OCI-LY3 (cell line): ENCODE results near the gene TXNDC17.

Source experiments
- H2AFZ ChIP-seq: fragments of 200-600, 300-600 bp; shearing (Covaris generic); 2 replicates; pipeline ENCODE4 v1.6.0; 2014; ENCODE audit warnings: antibody characterized with exemption, low read depth, low read length
- H3K27ac ChIP-seq: fragments of 200-600, 300-600 bp; sonication (generic); 2 replicates; pipeline ENCODE4 v1.5.1; 2014; ENCODE audit warnings: mild to moderate bottlenecking, low read length, moderate library complexity, mixed read lengths
- H3K27me3 ChIP-seq: fragments of 200-600, 300-600 bp; sonication (generic); 2 replicates; pipeline ENCODE4 v1.6.1; 2014; ENCODE audit warnings: low read depth, low read length, mixed read lengths
- H3K36me3 ChIP-seq: fragments of 200-600, 300-600 bp; sonication (generic); replicated peaks from 2 replicates; pipeline ENCODE3; 2014; ENCODE audit warnings: low read depth, low read length, mixed read lengths
- H3K4me1 ChIP-seq: fragments of 300-600, 200-600 bp; sonication (generic); 2 replicates; pipeline ENCODE4 v1.6.1; 2014; ENCODE audit warnings: low read length, mixed read lengths
- H3K4me2 ChIP-seq: fragments of 200-600, 300-600 bp; sonication (generic); 2 replicates; pipeline ENCODE4 v1.6.1; 2014; ENCODE audit warnings: low read length, mixed read lengths
- H3K4me3 ChIP-seq: fragments of 300-600, 200-600 bp; sonication (generic); 2 replicates; pipeline ENCODE4 v1.5.1; 2014; ENCODE audit warnings: antibody characterized with exemption, mild to moderate bottlenecking, low read length, moderate library complexity
- H3K79me2 ChIP-seq: fragments of 300-600, 200-600 bp; shearing (Covaris generic); 2 replicates; pipeline ENCODE4 v1.6.1; 2014; ENCODE audit warnings: mild to moderate bottlenecking, low read length, mixed read lengths
- H3K9ac ChIP-seq: fragments of 300-600, 200-600 bp; shearing (Covaris generic); 2 replicates; pipeline ENCODE4 v1.6.0; 2014; ENCODE audit warnings: mild to moderate bottlenecking, low read length, moderate library complexity
- H3K9me3 ChIP-seq: fragments of 200-600, 300-600 bp; shearing (Covaris generic); 2 replicates; pipeline ENCODE4 v1.6.1; 2014; ENCODE audit warnings: low read length, mixed read lengths; ENCODE audit not compliant: insufficient read depth
- H4K20me1 ChIP-seq: fragments of 200-600, 300-600 bp; sonication (generic); 2 replicates; pipeline ENCODE4 v1.6.1; 2016; ENCODE audit warnings: low read length, mixed read lengths; ENCODE audit not compliant: insufficient read depth
- EZH2phosphoT487 ChIP-seq: fragments of 200-600 bp; shearing (Covaris generic); IDR thresholded peaks from 2 replicates; pipeline ENCODE4 v1.6.1; 2018; ENCODE audit warnings: antibody characterized with exemption, mixed run types, low read depth
- TF ChIP-seq, protein P1 (sequence below): fragments of 200-600, 300-600 bp; sonication (generic); IDR thresholded peaks from 2 replicates; pipeline ENCODE4 v1.5.1; 2014; ENCODE audit warnings: antibody characterized with exemption, low read length, low read depth

The TXNDC17 gene

GRCh38 chr17:6682339-6682738 is 41.5 kb downstream of the TXNDC17 start:
- H3K4me2 ChIP-seq, result no peak overlapping the region
- TF ChIP-seq EZH2phosphoT487, result no peak
- TF ChIP-seq, protein P1, sequence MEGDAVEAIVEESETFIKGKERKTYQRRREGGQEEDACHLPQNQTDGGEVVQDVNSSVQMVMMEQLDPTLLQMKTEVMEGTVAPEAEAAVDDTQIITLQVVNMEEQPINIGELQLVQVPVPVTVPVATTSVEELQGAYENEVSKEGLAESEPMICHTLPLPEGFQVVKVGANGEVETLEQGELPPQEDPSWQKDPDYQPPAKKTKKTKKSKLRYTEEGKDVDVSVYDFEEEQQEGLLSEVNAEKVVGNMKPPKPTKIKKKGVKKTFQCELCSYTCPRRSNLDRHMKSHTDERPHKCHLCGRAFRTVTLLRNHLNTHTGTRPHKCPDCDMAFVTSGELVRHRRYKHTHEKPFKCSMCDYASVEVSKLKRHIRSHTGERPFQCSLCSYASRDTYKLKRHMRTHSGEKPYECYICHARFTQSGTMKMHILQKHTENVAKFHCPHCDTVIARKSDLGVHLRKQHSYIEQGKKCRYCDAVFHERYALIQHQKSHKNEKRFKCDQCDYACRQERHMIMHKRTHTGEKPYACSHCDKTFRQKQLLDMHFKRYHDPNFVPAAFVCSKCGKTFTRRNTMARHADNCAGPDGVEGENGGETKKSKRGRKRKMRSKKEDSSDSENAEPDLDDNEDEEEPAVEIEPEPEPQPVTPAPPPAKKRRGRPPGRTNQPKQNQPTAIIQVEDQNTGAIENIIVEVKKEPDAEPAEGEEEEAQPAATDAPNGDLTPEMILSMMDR, result no peak
- no peaks in the 10 kb centered on the region for H3K4me1 ChIP-seq
- no peaks in the 10 kb centered on the region for H3K27me3 ChIP-seq
- no peaks in the 10 kb centered on the region for H3K9me3 ChIP-seq
- no peaks in the 10 kb centered on the region for H3K79me2 ChIP-seq
- no peaks in the 10 kb centered on the region for H3K36me3 ChIP-seq
- no peak overlapping the region for H2AFZ ChIP-seq
- H3K4me3 ChIP-seq, result no peak overlapping the region
- H4K20me1 ChIP-seq, result no peaks in the 10 kb centered on the region
- H3K27ac ChIP-seq, result no peak overlapping the region
- no peak overlapping the region for H3K9ac ChIP-seq

DNA sequence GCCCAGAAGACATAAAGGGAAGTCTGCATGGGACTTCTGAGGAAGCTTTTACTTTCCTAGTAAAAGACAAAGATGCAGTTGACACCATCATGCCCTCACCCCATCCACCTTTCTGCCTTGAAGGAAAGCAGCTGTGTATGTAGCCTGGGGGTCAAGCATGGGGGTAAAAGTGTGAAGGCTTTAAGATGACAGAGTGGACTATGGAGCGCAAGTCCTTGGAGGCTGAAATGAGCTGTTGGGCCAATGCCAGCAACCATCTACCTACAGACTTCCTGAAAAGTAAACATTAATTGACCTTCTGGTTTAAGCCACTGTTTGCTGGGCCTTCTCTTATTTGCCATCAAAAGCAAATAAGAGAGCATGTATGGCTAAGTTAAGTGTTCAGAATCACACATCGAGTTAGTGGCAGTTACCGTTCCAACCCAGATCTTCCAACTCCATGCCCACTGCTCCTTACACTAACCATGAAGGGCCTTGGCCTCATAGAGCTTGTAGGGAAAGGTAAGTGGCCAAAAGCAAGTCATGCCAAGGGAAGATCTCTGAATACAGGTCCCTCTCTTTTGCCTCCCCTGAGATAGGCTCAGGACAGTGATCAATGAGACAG is 42.3 kb downstream of the TXNDC17 start:
- Histone ChIP-seq H3K4me1 (no peaks in the 10 kb centered on the region), H3K4me3 (no peak overlapping the region), H4K20me1 (no peaks in the 10 kb centered on the region), H3K9me3 (no peaks in the 10 kb centered on the region), H3K9ac (no peak overlapping the region), H3K4me2 (no peak overlapping the region), H3K79me2 (no peaks in the 10 kb centered on the region), H2AFZ (no peak overlapping the region), H3K27me3 (no peaks in the 10 kb centered on the region), H3K36me3 (no peaks in the 10 kb centered on the region), H3K27ac (no peak overlapping the region)
- TF ChIP-seq, protein P1, result no peak
- no peak for TF ChIP-seq EZH2phosphoT487

GRCh38 chr17:6683730-6684459 is 43.0 kb downstream of the TXNDC17 start:
- Histone ChIP-seq H2AFZ (no peak overlapping the region), H3K4me2 (no peak overlapping the region)
- TF ChIP-seq EZH2phosphoT487, result no peak
- TF ChIP-seq, protein P1, result no peak

GRCh38 chr17:6684460-6684783 is 43.6 kb downstream of the TXNDC17 start:
- Histone ChIP-seq H3K4me1 (no peaks in the 10 kb centered on the region), H3K4me3 (no peak overlapping the region), H3K4me2 (no peak overlapping the region), H3K79me2 (no peaks in the 10 kb centered on the region), H4K20me1 (no peaks in the 10 kb centered on the region), H2AFZ (no peak overlapping the region), H3K9me3 (no peaks in the 10 kb centered on the region), H3K9ac (no peak overlapping the region), H3K36me3 (no peaks in the 10 kb centered on the region), H3K27ac (no peak overlapping the region), H3K27me3 (no peaks in the 10 kb centered on the region)
- TF ChIP-seq EZH2phosphoT487, result no peak
- TF ChIP-seq, protein P1, result no peak

More at GRCh38 chr17:6683730-6684459, 43.0 kb downstream of the TXNDC17 start:
- H3K79me2 ChIP-seq, result no peaks in the 10 kb centered on the region
- H3K36me3 ChIP-seq, result no peaks in the 10 kb centered on the region
- no peaks in the 10 kb centered on the region for H4K20me1 ChIP-seq
- H3K9ac ChIP-seq, result no peak overlapping the region
- no peak overlapping the region for H3K4me3 ChIP-seq
- no peak overlapping the region for H3K27ac ChIP-seq
- no peaks in the 10 kb centered on the region for H3K27me3 ChIP-seq
- no peaks in the 10 kb centered on the region for H3K9me3 ChIP-seq
- H3K4me1 ChIP-seq, result no peaks in the 10 kb centered on the region
